ENCODE measurements around the gene BPIFB3. TPM values are rescaled to one million over a fixed set of nuclear protein-coding genes. Genes with fewer than 3 reads are reported as not detected.
"Not testable (repeated sequence)": the region's sequence is repeated elsewhere in the genome, so short reads cannot be mapped to it uniquely, and the experiment has no call there.

The BPIFB3 gene
- total RNA-seq, 1 experiment from 2014 or later: not detected

DNA sequence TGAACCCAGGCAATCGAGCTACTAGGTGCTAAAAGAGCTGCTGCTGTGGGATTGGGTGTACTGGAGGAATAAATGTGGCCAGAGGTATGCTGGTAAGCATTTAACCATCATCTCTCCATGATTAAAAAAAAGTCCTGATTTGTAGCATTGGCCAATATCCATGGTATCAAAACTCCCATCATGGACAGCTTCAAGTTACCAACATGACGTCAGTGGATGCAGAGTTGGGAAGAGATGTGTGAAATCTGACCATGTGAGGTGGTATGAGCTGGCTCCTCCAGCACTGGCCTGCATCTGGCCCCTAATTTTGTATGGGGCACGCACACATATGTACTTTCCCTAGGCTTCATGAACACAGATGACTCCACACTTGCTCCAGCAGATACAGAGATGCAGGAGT, 37.4 kb downstream of the BPIFB3 start:
- H3K9me2 ChIP-seq (replicated peaks; ENCODE audit: insufficient read depth, low read length): no peaks in the 10 kb centered on the region
- H4K20me1 ChIP-seq (ENCODE audit: insufficient read depth, low read depth, low read length): no peaks in the 10 kb centered on the region
- H3K9ac ChIP-seq (ENCODE audit: low read length): no peak overlapping the region
- H3K9me3 ChIP-seq (ENCODE audit: low read length): no peaks in the 10 kb centered on the region
- no peaks in the 10 kb centered on the region for H3K36me3 ChIP-seq (ENCODE audit: insufficient read depth, low read length)
- H3K4me1 ChIP-seq (ENCODE audit: low read length): no peaks in the 10 kb centered on the region
- no peak overlapping the region for H2AFZ ChIP-seq (ENCODE audit: low read length)
- H3K27me3 ChIP-seq (ENCODE audit: low read length): no peaks in the 10 kb centered on the region
- no peaks in the 10 kb centered on the region for H3K79me2 ChIP-seq (ENCODE audit: low read length)
- H3K27ac ChIP-seq (ENCODE audit: low read length): no peak overlapping the region
- no peak overlapping the region for H3K4me3 ChIP-seq (ENCODE audit: low read length)
- no peak overlapping the region for H3K4me2 ChIP-seq (ENCODE audit: low read depth, low read length, poor library complexity, severe bottlenecking)
- DNase-seq: no peak

DNA sequence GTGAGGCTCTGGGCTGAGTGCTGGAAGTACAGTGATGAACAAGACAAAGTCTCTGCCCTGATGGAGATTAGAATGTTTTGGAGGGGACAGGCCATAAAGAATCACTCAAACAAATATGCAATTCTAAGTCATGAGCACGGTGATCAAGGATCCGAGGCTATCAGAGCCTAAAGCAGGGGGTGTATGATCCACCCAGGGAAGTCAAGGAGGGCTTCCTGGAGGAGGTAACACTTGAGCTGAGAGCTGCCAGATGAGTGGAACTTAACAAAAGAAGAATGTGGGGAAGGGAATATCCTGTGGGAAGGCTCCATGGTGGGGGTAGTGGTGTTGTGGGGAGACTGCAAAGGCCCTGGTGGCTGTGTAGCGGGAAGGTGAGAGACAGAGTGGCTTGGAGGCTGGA, 38.0 kb downstream of the BPIFB3 start:
- Histone ChIP-seq H4K20me1 (ENCODE audit: insufficient read depth, low read depth, low read length) (no peaks in the 10 kb centered on the region; the same call in 1 of the 2 replicates), H2AFZ (ENCODE audit: low read length) (no peak overlapping the region), H3K4me3 (ENCODE audit: low read length) (no peak overlapping the region), H3K9me2 (replicated peaks; ENCODE audit: insufficient read depth, low read length) (no peaks in the 10 kb centered on the region), H3K4me1 (ENCODE audit: low read length) (no peaks in the 10 kb centered on the region), H3K27me3 (ENCODE audit: low read length) (no peaks in the 10 kb centered on the region), H3K27ac (ENCODE audit: low read length) (no peak overlapping the region), H3K9me3 (ENCODE audit: low read length) (no peaks in the 10 kb centered on the region), H3K79me2 (ENCODE audit: low read length) (no peaks in the 10 kb centered on the region), H3K4me2 (ENCODE audit: low read depth, low read length, poor library complexity, severe bottlenecking) (no peak overlapping the region), H3K36me3 (ENCODE audit: insufficient read depth, low read length) (no peaks in the 10 kb centered on the region), H3K9ac (ENCODE audit: low read length) (no peak overlapping the region)
- DNase-seq: no peak

DNA sequence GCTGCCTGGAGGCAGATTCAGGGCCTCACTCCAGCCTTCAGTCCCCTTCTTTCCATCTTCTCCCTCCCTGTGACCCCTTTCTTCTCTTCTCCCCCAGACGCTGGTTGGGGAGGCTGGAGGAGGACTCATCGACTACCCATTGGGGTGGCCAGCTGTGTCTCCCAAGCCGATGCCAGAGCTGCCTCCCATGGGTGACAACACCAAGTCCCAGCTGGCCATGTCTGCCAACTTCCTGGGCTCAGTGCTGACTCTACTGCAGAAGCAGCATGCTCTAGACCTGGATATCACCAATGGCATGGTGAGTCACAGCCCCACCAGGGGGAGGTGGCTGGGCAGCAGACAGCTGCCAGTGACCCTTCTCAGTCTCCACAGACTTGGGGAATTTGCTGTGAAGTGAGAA, 38.7 kb downstream of the BPIFB3 start:
- Histone ChIP-seq H3K79me2 (ENCODE audit: low read length) (no peaks in the 10 kb centered on the region), H3K4me2 (ENCODE audit: low read depth, low read length, poor library complexity, severe bottlenecking) (no peak overlapping the region), H3K9me2 (replicated peaks; ENCODE audit: insufficient read depth, low read length) (no peaks in the 10 kb centered on the region), H3K9me3 (ENCODE audit: low read length) (no peaks in the 10 kb centered on the region), H3K36me3 (ENCODE audit: insufficient read depth, low read length) (no peaks in the 10 kb centered on the region), H3K9ac (ENCODE audit: low read length) (no peak overlapping the region), H3K27me3 (ENCODE audit: low read length) (no peaks in the 10 kb centered on the region), H3K27ac (ENCODE audit: low read length) (no peak overlapping the region), H4K20me1 (ENCODE audit: insufficient read depth, low read depth, low read length) (no peaks in the 10 kb centered on the region; the same call in 1 of the 2 replicates), H2AFZ (ENCODE audit: low read length) (no peak overlapping the region), H3K4me3 (ENCODE audit: low read length) (no peak overlapping the region), H3K4me1 (ENCODE audit: low read length) (no peaks in the 10 kb centered on the region)
- no peak for DNase-seq

DNA sequence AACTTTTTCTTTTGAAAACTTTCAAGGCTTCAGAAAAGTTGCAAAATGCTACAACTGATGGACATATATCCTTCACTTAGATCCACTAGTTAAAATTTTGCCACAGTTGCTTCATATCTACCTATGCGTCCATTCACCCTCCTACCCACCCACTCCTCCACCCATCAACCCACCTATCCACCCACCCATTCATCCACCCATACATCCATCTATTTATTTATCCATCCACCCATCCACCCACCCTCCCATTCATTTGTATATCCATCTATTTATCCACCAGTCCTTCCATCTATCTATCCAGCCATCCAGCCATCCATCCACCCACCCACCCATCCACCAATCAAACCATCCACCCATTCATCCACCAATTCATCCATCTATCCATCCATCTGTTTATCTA, 39.4 kb downstream of the BPIFB3 start:
- no peak overlapping the region for H3K4me2 ChIP-seq (ENCODE audit: low read depth, low read length, poor library complexity, severe bottlenecking)
- H2AFZ ChIP-seq (ENCODE audit: low read length): no peak overlapping the region
- no peak for DNase-seq
- no peaks in the 10 kb centered on the region for H3K4me1 ChIP-seq (ENCODE audit: low read length)
- H3K27ac ChIP-seq (ENCODE audit: low read length): no peak overlapping the region
- H3K9me2 ChIP-seq (replicated peaks; ENCODE audit: insufficient read depth, low read length): no peaks in the 10 kb centered on the region
- H3K9ac ChIP-seq (ENCODE audit: low read length): no peak overlapping the region
- H3K79me2 ChIP-seq (ENCODE audit: low read length): no peaks in the 10 kb centered on the region
- no peaks in the 10 kb centered on the region for H3K9me3 ChIP-seq (ENCODE audit: low read length)
- no peaks in the 10 kb centered on the region for H3K27me3 ChIP-seq (ENCODE audit: low read length)
- no peaks in the 10 kb centered on the region; the same call in 1 of the 2 replicates for H4K20me1 ChIP-seq (ENCODE audit: insufficient read depth, low read depth, low read length)
- no peaks in the 10 kb centered on the region for H3K36me3 ChIP-seq (ENCODE audit: insufficient read depth, low read length)
- H3K4me3 ChIP-seq (ENCODE audit: low read length): no peak overlapping the region

- H3K27me3 ChIP-seq (ENCODE audit: low read length): no peaks in the 10 kb centered on the region
- no peaks in the 10 kb centered on the region for H3K4me1 ChIP-seq (ENCODE audit: low read length)
- no peaks in the 10 kb centered on the region; the same call in 1 of the 2 replicates for H4K20me1 ChIP-seq (ENCODE audit: insufficient read depth, low read depth, low read length)
- H3K9me3 ChIP-seq (ENCODE audit: low read length): no peaks in the 10 kb centered on the region
- H3K36me3 ChIP-seq (ENCODE audit: insufficient read depth, low read length): no peaks in the 10 kb centered on the region
- H3K79me2 ChIP-seq (ENCODE audit: low read length): no peaks in the 10 kb centered on the region
- no peak overlapping the region for H3K4me2 ChIP-seq (ENCODE audit: low read depth, low read length, poor library complexity, severe bottlenecking)
- H3K27ac ChIP-seq (ENCODE audit: low read length): no peak overlapping the region
- H3K9ac ChIP-seq (ENCODE audit: low read length): no peak overlapping the region
- no peaks in the 10 kb centered on the region for H3K9me2 ChIP-seq (replicated peaks; ENCODE audit: insufficient read depth, low read length)
- DNase-seq: no peak
- no peak overlapping the region for H3K4me3 ChIP-seq (ENCODE audit: low read length)
- no peak overlapping the region for H2AFZ ChIP-seq (ENCODE audit: low read length)
Measured at GRCh38 chr20:33093582-33093981, 39.9 kb downstream of the BPIFB3 start.

- Histone ChIP-seq H3K9me3 (ENCODE audit: low read length) (no peaks in the 10 kb centered on the region), H3K4me2 (ENCODE audit: low read depth, low read length, poor library complexity, severe bottlenecking) (no peak overlapping the region), H2AFZ (ENCODE audit: low read length) (no peak overlapping the region), H3K36me3 (ENCODE audit: insufficient read depth, low read length) (no peaks in the 10 kb centered on the region), H3K4me3 (ENCODE audit: low read length) (no peak overlapping the region), H3K9me2 (replicated peaks; ENCODE audit: insufficient read depth, low read length) (no peaks in the 10 kb centered on the region), H3K9ac (ENCODE audit: low read length) (no peak overlapping the region), H3K79me2 (ENCODE audit: low read length) (no peaks in the 10 kb centered on the region), H3K27ac (ENCODE audit: low read length) (no peak overlapping the region), H3K27me3 (ENCODE audit: low read length) (no peaks in the 10 kb centered on the region), H4K20me1 (ENCODE audit: insufficient read depth, low read depth, low read length) (no peaks in the 10 kb centered on the region; the same call in 1 of the 2 replicates), H3K4me1 (ENCODE audit: low read length) (no peaks in the 10 kb centered on the region)
- DNase-seq: no peak
Measured at GRCh38 chr20:33095249-33095648, 41.5 kb downstream of the BPIFB3 start.

DNA sequence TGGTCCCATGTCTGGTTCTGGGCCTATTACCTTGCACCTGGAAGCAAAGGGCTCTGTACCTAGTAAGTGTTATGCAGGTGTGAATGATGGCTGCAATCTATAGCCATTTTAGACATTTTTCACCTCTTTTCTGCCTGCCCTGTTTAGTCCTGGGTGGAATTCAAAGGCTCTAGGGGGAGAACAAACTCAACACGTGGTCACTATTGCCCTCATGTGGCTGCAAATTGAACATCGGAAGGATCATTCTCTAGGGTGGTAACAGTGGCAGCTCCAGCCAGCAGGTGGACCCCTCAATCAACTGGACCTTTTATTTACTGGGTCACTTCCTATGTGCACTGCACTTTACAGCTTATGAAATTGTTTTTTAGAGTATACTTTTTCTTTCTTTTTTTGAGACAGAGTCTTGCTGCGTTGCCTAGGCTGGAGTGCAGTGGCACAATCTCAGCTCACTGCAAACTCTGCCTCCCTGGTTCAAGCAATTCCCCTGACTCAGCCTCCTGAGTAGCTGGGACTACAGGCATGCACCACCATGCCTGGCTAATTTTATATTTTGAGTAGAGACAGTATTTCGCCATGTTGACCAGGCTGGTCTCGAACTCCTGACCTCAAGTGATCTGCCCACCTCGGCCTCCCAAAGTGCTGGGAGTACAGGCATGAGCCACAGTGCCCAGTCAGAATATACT, 42.3 kb downstream of the BPIFB3 start:
- DNase-seq: peak; percentile 82

GRCh38 chr20:33097001-33097400, 43.3 kb downstream of the BPIFB3 start:
- Histone ChIP-seq H3K9me3 (ENCODE audit: low read length) (no peaks in the 10 kb centered on the region), H3K27me3 (ENCODE audit: low read length) (no peaks in the 10 kb centered on the region), H2AFZ (ENCODE audit: low read length) (no peak overlapping the region), H3K9ac (ENCODE audit: low read length) (no peak overlapping the region), H3K27ac (ENCODE audit: low read length) (no peak overlapping the region), H3K79me2 (ENCODE audit: low read length) (no peaks in the 10 kb centered on the region), H3K4me3 (ENCODE audit: low read length) (no peak overlapping the region), H3K9me2 (replicated peaks; ENCODE audit: insufficient read depth, low read length) (no peaks in the 10 kb centered on the region), H3K4me1 (ENCODE audit: low read length) (no peaks in the 10 kb centered on the region), H3K36me3 (ENCODE audit: insufficient read depth, low read length) (no peaks in the 10 kb centered on the region), H3K4me2 (ENCODE audit: low read depth, low read length, poor library complexity, severe bottlenecking) (no peak overlapping the region), H4K20me1 (ENCODE audit: insufficient read depth, low read depth, low read length) (no peaks in the 10 kb centered on the region; the same call in 1 of the 2 replicates)
- no peak for DNase-seq

More for the DNA sequence above, 42.3 kb downstream of the BPIFB3 start:
- H3K27ac ChIP-seq (ENCODE audit: low read length); H3K4me1 ChIP-seq (ENCODE audit: low read length); H3K4me3 ChIP-seq (ENCODE audit: low read length); H3K9me2 ChIP-seq (replicated peaks; ENCODE audit: insufficient read depth, low read length); H4K20me1 ChIP-seq (ENCODE audit: insufficient read depth, low read depth, low read length); H3K9me3 ChIP-seq (ENCODE audit: low read length); H3K9ac ChIP-seq (ENCODE audit: low read length); H2AFZ ChIP-seq (ENCODE audit: low read length); H3K27me3 ChIP-seq (ENCODE audit: low read length); H3K4me2 ChIP-seq (ENCODE audit: low read depth, low read length, poor library complexity, severe bottlenecking); H3K36me3 ChIP-seq (ENCODE audit: insufficient read depth, low read length); H3K79me2 ChIP-seq (ENCODE audit: low read length): not testable (repeated sequence)

All from Karpas-422 (cell line).